ENCODE data around the gene C2orf76.

- TF ChIP-seq CTCF (IDR thresholded peaks at IDR 0.05; ENCODE audit: low read length): no peak
- no peak for TF ChIP-seq EZH2phosphoT487 (IDR thresholded peaks at IDR 0.05; ENCODE audit: low read length)
Measured at GRCh38 chr2:119397196-119397595, 30.6 kb upstream of the C2orf76 start.
